ENCODE measurements around the gene EFHC2.

EFHC2 gene

DNA sequence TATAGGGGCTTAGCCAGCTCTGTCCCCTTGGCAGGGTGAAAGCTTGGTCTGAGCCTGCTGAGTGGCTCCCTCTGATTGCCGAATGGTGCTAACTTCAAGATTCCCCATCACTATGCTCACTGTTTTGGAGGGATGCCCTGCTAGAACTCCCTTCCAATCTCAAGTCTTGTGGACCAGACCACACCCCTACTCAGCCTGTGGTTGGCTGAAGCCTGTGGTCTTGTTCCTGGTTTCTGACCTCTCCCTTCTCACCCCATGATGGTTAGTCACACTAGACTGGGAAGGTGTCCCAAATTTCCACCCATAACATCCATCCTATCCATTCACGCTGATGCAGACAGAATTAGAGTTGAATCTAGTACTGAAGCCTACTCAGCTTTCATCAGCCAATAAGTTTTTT is 185.6 kb downstream of the EFHC2 start:
- H3K4me3 ChIP-seq (ENCODE audit: low read depth, low read length) = no peak overlapping the region
- TF ChIP-seq, protein P1, sequence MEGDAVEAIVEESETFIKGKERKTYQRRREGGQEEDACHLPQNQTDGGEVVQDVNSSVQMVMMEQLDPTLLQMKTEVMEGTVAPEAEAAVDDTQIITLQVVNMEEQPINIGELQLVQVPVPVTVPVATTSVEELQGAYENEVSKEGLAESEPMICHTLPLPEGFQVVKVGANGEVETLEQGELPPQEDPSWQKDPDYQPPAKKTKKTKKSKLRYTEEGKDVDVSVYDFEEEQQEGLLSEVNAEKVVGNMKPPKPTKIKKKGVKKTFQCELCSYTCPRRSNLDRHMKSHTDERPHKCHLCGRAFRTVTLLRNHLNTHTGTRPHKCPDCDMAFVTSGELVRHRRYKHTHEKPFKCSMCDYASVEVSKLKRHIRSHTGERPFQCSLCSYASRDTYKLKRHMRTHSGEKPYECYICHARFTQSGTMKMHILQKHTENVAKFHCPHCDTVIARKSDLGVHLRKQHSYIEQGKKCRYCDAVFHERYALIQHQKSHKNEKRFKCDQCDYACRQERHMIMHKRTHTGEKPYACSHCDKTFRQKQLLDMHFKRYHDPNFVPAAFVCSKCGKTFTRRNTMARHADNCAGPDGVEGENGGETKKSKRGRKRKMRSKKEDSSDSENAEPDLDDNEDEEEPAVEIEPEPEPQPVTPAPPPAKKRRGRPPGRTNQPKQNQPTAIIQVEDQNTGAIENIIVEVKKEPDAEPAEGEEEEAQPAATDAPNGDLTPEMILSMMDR (IDR thresholded peaks at IDR 0.05; ENCODE audit: low read depth, low read length) = no peak

DNA sequence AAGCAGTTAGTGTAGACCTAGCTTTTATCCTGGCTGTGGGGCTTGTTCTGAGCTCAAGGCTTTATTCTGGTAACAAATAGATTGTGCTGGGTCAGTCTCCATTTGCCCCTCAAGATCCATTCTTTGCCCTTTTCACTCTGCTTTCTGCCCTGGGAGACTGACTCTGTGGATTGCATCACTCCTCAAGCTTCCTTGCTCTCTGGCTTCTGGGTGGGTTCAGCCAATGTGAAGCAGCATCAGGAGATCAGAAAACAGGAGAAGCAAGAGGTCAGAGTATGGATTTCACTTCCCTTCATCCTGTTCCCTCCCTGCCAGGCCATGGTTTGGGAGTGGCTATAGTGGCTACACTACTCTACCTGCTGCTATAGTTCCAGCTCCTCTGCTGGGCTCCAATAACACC is 186.2 kb downstream of the EFHC2 start:
- H3K4me3 ChIP-seq (ENCODE audit: low read depth, low read length) = no peak overlapping the region
- TF ChIP-seq, protein P1 (IDR thresholded peaks at IDR 0.05; ENCODE audit: low read depth, low read length) = no peak

DNA sequence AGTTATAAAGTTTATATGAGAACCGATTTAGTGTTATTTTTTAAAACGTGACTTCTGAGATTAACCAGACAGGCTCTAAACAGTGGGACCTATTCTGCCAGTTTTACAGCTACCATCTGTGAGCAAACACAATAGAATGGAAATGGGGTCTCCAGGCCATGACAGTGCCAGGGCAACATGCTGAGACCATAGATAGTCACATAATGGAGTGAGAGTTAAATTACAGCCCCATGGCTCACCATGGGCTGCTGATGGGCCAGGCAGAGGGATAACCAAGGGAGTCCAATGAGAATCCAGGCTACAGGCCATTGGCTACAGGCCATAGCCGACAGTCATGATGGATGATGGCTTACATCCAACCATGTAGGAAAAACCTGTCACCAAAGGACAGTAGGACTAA is 186.7 kb downstream of the EFHC2 start:
- no peak overlapping the region for H3K4me3 ChIP-seq (ENCODE audit: low read depth, low read length)
- TF ChIP-seq, protein P1 (IDR thresholded peaks at IDR 0.05; ENCODE audit: low read depth, low read length) = no peak

DNA sequence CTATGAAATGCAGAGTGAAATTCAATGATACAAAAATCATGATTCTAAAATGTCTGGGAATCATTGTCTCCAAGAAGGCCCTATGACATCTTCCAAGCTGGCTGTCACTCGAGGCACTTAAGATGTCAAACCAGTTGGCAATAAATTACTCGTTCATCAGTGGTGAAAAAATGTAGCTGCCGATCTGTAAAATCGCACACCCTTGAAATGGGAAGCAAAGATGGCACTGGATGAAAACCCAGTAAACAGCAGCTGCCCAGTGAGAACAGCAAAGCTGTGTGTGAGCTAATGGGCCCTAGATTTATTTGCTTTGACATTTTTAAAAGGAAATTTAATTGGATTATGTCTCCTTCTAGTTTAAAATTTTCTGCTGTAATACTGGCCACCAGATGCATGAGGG is 188.3 kb downstream of the EFHC2 start:
- TF ChIP-seq, protein P1 (IDR thresholded peaks at IDR 0.05; ENCODE audit: low read depth, low read length) = no peak
- H3K4me3 ChIP-seq (ENCODE audit: low read depth, low read length) = no peak overlapping the region

DNA sequence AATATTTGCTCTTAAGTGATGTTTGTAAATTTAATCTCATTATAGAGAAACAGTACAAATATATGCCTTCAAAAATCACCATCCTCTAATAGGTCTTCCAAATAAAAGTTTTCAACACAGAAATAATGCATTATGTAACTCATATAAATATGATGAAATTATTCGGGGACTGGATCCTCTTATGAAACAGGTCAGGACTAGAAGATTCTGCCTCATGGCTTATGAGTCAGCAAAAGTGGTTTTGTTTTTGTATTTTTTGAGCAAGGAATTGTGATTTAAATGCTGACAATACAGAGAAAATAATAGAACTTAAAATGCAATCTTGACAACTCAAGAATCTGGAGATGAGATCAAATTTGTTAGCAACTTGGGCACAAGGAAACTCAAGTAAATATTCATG is 190.6 kb downstream of the EFHC2 start:
- no peak overlapping the region for H3K4me3 ChIP-seq (ENCODE audit: low read depth, low read length)
- TF ChIP-seq, protein P1 (IDR thresholded peaks at IDR 0.05; ENCODE audit: low read depth, low read length) = no peak

DNA sequence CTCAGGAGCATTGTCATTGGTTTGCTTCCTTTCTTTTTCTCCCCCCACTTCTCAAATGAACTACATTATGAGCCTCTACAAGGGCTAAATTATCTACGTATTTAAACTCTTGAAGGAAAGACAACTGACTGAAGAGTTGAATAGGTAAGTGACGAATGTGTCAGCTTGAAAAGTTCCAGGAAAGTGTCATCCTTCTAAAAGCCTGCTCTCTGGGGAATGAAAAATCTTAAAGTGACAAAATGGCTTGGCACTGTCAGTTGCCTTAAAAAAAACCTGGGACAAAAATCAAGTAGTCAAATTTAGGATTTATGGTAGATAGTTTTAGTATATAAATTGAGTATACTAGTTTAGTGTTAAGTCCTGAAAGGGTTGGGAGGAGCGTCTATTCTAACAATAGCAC is 196.3 kb downstream of the EFHC2 start:
- TF ChIP-seq, protein P1 (IDR thresholded peaks at IDR 0.05; ENCODE audit: low read depth, low read length) = no peak
- no peak overlapping the region for H3K4me3 ChIP-seq (ENCODE audit: low read depth, low read length)

DNA sequence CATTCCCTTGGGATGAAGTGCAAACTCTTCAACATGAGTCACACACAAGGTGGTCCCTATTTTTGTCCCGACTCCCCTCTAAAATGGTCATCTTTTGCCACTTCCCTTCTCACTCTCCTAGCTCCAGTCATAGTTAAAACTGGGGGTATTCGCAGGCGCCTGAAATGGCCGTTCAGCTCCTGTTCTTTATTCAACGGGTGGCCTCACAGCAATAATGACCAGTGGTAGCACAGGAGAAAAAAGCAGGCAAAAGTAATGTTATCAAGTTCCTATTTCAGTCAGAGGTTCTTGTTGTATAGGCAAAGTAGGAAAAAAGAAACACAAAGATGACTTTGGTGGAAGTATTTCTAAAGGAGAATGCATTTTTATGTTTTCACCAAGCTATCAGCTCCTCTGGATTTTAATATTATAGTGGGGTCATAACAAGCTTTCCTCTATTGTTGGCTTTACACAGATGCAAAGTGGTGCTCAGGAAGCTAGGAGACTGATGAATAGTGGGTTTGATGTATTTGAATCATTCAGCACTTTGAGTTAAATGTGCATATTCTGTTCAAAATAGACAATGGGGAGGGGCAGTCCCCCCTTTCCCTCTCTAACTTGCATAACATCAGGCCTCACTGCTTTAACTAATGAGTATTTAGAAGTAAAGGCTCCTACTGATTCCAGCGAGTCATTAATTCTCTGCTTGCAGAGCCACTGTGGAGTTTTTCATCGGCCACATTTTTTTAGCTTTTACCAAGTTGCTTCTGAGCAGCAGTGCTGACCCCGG is 199.1 kb downstream of the EFHC2 start:
- H3K4me3 ChIP-seq (ENCODE audit: low read depth, low read length) = no peak overlapping the region
- TF ChIP-seq, protein P1 (IDR thresholded peaks at IDR 0.05; ENCODE audit: low read depth, low read length) = no peak
